Muscle layer of duodenum (tissue), 2 donors: ENCODE measurements around the gene SAFB.
A peak's percentile ranks its signal among the peaks of the same experiment; 100 is the strongest.

Source experiments
- H3K27ac ChIP-seq: one replicate; pipeline ENCODE4 v1.7.0; 2013; ENCODE audit warnings: mild to moderate bottlenecking, low read length
- H3K27me3 ChIP-seq: one replicate; pipeline ENCODE4 v1.7.0; 2013; ENCODE audit warnings: low read depth, mild to moderate bottlenecking, control low read depth, low read length
- H3K36me3 ChIP-seq, 2 donors: one replicate each; pipeline ENCODE4 v1.7.0; 2013; ENCODE audit warnings: low read length in 2 of 2, control low read depth in 1 of 2, mild to moderate bottlenecking in 1 of 2; ENCODE audit not compliant: insufficient read depth in 2 of 2, control insufficient read depth in 1 of 2
- H3K4me1 ChIP-seq, 2 donors: one replicate each; pipeline ENCODE4 v1.7.0; 2013; ENCODE audit warnings: low read length in 2 of 2, mild to moderate bottlenecking in 2 of 2, control low read depth in 1 of 2, moderate library complexity in 1 of 2; ENCODE audit not compliant: insufficient read depth in 2 of 2, control insufficient read depth in 1 of 2
- H3K4me3 ChIP-seq, 2 donors: one replicate each; pipeline ENCODE4 v1.7.0; 2013; ENCODE audit warnings: low read length in 2 of 2, low read depth in 1 of 2, mild to moderate bottlenecking in 1 of 2
- H3K9me3 ChIP-seq, 2 donors: one replicate each; pipeline ENCODE4 v1.7.0; 2013; ENCODE audit warnings: low read length in 2 of 2, control low read depth in 1 of 2, mild to moderate bottlenecking in 1 of 2; ENCODE audit not compliant: control insufficient read depth in 1 of 2
- donor health status: healthy.

The SAFB gene

GRCh38 chr19:5680084-5680436, 57.2 kb downstream of the SAFB start:
- Histone ChIP-seq H3K4me1 (peaks cover 6 to 19% of the 10 kb centered on the region in 2 donors), H3K27me3 (no peaks in the 10 kb centered on the region), H3K36me3 (no peaks in the 10 kb centered on the region), H3K4me3 (peak overlapping the region; percentile 96 to 97), H3K9me3 (no peaks in the 10 kb centered on the region), H3K27ac (peak overlapping the region; percentile 91)

GRCh38 chr19:5680437-5681368, 57.8 kb downstream of the SAFB start, which contains the start of the genes HSD11B1L and MICOS13:
TSS of gene HSD11B1L (plus strand) at chr19:5681027. CDS start at chr19:5684833, 3,806 bp downstream.
TSS of gene MICOS13 (minus strand) at chr19:5680516. CDS start at chr19:5680486, 30 bp downstream.
- H3K27ac ChIP-seq, result peak within 1 kb of the TSS; percentile 91
- no peaks in the 10 kb centered on the region for H3K36me3 ChIP-seq
- peaks cover 6 to 19% of the 10 kb centered on the region in 2 donors for H3K4me1 ChIP-seq
- H3K9me3 ChIP-seq, result no peaks in the 10 kb centered on the region
- H3K4me3 ChIP-seq, result peak within 1 kb of the TSS; percentile 96 to 97
- no peaks in the 10 kb centered on the region for H3K27me3 ChIP-seq

DNA sequence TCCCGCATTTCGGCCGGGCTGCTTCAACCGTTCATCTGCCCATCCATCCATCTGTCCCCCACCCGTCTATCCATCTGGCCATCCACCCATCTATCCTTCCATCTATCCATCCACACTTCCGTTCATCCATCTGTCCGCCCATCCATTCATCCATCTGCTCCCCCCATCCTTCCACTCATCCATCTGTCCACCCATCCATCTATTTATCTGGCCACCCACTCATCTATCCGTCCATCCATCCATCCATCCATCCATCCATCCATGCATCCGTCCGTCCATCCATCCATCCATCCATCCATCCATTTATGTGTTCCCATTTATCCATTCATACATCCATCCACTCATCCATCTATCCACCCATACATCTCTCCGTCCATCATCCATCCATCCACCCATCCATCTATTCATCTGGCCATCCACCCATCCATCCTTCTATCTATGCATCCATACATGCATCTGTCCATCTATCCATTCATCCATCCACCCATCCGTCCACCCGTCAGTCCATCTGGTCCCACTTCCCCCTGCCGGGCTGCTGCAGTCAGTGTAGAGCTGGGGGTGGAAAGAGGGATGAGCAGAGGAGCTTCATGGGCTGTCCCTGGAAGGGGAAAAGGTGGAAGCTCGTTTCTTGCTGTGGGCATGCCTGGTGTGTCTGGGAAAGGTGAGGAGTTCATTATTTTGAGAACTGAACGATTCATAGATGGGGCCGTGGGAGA, 58.7 kb downstream of the SAFB start:
- Histone ChIP-seq H3K4me1 (peaks cover 6 to 19% of the 10 kb centered on the region in 2 donors), H3K9me3 (no peaks in the 10 kb centered on the region), H3K27me3 (no peaks in the 10 kb centered on the region), H3K27ac (no peak overlapping the region), H3K4me3 (peak overlapping the region; percentile 96 to 97), H3K36me3 (no peaks in the 10 kb centered on the region)

DNA sequence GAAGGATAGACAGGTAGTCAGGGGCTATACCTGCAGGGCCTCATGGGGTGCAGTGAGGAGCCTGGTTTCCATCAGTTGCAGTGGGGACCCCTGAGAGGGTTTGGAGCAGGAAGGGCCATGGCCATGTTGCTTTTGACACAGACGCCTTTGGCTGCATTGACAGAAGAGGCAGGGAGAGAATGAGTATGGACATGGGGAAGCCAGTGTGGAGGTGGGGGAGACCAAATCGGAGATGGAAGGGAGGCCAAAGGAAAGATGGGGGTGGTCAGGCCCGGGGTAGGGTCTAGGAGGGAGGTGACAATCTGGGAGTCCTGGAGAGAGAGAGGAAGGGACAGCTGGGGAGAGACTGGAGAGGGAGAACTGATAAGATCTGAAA, 59.2 kb downstream of the SAFB start:
- Histone ChIP-seq H3K36me3 (no peaks in the 10 kb centered on the region), H3K27ac (no peak overlapping the region), H3K4me3 (no peak overlapping the region), H3K27me3 (no peaks in the 10 kb centered on the region), H3K4me1 (peaks cover 6 to 19% of the 10 kb centered on the region in 2 donors), H3K9me3 (no peaks in the 10 kb centered on the region)

GRCh38 chr19:5683177-5683886, 60.4 kb downstream of the SAFB start:
- Histone ChIP-seq H3K36me3 (no peaks in the 10 kb centered on the region), H3K4me1 (peaks cover 6 to 19% of the 10 kb centered on the region in 2 donors), H3K27ac (no peak overlapping the region), H3K27me3 (no peaks in the 10 kb centered on the region), H3K9me3 (no peaks in the 10 kb centered on the region), H3K4me3 (no peak overlapping the region)

DNA sequence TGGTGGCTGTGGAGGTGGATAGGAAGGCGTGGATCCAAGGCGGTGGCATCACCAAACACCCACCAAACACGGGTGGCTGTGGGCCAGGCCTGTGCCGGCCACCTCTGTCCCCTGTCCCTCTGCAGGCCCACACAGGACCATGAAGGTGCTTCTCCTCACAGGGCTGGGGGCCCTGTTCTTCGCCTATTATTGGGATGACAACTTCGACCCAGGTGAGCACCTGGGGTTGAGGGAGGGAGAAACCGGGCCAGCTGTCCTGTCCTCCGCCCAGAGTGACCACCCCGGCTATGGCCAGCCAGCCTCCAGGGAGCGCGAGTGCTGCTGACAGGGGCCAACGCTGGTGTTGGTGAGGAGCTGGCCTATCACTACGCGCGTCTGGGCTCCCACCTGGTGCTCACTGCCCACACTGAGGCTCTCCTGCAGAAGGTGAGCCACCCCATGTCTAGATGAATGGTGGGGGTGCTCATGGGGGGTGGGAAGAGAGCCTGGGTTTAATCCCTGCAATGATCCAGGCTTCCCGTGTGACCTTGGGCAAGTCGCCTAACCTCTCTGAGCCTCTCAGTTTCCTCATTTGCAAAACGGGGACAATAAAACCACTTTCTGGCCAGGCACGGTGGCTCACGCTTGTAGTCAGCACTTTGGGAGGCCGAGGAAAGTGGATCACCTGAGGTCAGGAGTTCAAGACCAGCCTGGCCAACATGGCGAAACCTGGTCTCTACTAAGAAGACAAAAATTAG, 62.0 kb downstream of the SAFB start:
- no peak overlapping the region for H3K4me3 ChIP-seq
- H3K27ac ChIP-seq, result no peak overlapping the region
- no peaks in the 10 kb centered on the region for H3K27me3 ChIP-seq
- no peaks in the 10 kb centered on the region for H3K9me3 ChIP-seq
- no peaks in the 10 kb centered on the region for H3K36me3 ChIP-seq
- peaks cover 0 to 9% of the 10 kb centered on the region in 2 donors for H3K4me1 ChIP-seq

- Histone ChIP-seq H3K4me1 (peaks cover 0 to 8% of the 10 kb centered on the region in 2 donors), H3K9me3 (no peaks in the 10 kb centered on the region), H3K27me3 (no peaks in the 10 kb centered on the region), H3K36me3 (no peaks in the 10 kb centered on the region), H3K27ac (no peak overlapping the region), H3K4me3 (peak overlapping the region; percentile 26 to 82)
Measured at GRCh38 chr19:5686326-5686646, 63.4 kb downstream of the SAFB start.

DNA sequence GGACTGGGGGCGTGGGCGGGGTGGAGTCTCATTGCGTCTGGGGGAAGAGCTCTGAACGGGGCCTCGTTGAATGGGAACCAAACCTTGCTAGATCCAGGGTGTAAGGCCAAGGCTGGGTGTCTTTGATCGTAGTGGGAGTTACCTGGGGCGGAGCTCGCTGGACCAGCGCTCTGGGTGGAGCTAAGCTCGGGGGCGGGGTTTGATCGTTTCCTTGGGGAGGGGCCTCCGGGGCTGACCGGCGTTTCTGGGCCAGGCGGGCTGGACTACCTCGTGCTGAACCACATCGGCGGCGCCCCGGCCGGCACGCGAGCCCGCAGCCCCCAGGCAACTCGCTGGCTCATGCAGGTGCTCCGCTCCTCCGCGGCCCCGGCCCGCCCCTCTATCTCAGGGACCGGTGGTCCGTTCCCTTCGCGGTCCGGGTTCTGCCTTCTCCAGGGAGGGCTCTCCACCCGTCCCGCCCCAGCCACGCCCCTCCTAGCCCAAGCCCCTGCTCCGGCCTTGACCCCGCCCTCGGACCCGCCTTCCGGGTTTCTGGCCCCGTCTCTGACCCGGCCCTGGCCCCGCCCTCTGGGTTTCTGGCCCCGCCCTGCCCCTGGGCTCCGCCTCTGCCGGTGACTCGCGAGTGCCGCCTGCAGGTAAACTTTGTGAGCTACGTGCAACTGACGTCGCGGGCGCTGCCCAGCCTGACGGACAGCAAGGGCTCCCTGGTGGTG, 63.9 kb downstream of the SAFB start:
- H3K27me3 ChIP-seq, result no peaks in the 10 kb centered on the region
- H3K4me3 ChIP-seq, result peak overlapping the region; percentile 26 to 82
- H3K36me3 ChIP-seq, result no peaks in the 10 kb centered on the region
- no peak overlapping the region for H3K27ac ChIP-seq
- no peaks in the 10 kb centered on the region for H3K9me3 ChIP-seq
- H3K4me1 ChIP-seq, result peaks cover 0 to 9% of the 10 kb centered on the region in 2 donors

- peaks cover 6 to 7% of the 10 kb centered on the region in 2 donors for H3K36me3 ChIP-seq
- H3K4me1 ChIP-seq, result peaks cover 0 to 17% of the 10 kb centered on the region in 2 donors
- no peak overlapping the region for H3K27ac ChIP-seq
Measured at GRCh38 chr19:5687360-5688198, 64.7 kb downstream of the SAFB start.

More at GRCh38 chr19:5687360-5688198, 64.7 kb downstream of the SAFB start:
- Histone ChIP-seq H3K27me3 (no peaks in the 10 kb centered on the region), H3K9me3 (no peaks in the 10 kb centered on the region), H3K4me3 (peak overlapping the region in 1 of 2 donors; percentile 82)
